Nephron progenitor cell (in vitro differentiated cells): ENCODE data around the gene FOXA1.

Experiments
- DNase-seq: peaks from one replicate; pipeline ENCODE4 v3.0.0; 2021
- H3K27ac Mint-ChIP-seq: 2 replicates; pipeline ENCODE4 v1.8.0; 2021; ENCODE audit warnings: mild to moderate bottlenecking, moderate library complexity, mixed read lengths
- H3K27me3 Mint-ChIP-seq: 2 replicates; pipeline ENCODE4 v1.8.0; 2021; ENCODE audit warnings: mild to moderate bottlenecking, low read depth, mixed read lengths; ENCODE audit not compliant: poor library complexity
- H3K36me3 Mint-ChIP-seq: 2 replicates; pipeline ENCODE4 v1.8.0; 2021; ENCODE audit warnings: low read depth, mixed read lengths
- H3K4me1 Mint-ChIP-seq: 2 replicates; pipeline ENCODE4 v1.8.0; 2021; ENCODE audit warnings: mixed read lengths
- H3K4me3 Mint-ChIP-seq: 2 replicates; pipeline ENCODE4 v1.8.0; 2021; ENCODE audit warnings: mild to moderate bottlenecking, moderate library complexity, mixed read lengths
- H3K9me3 Mint-ChIP-seq: 2 replicates; pipeline ENCODE4 v1.8.0; 2021; ENCODE audit warnings: mild to moderate bottlenecking, moderate library complexity, mixed read lengths
- TF ChIP-seq, protein P1 (sequence below): fragments of 200-600 bp; sonication (generic); IDR thresholded peaks from 2 replicates; pipeline ENCODE4 v1.5.0; 2021; ENCODE audit warnings: antibody characterized with exemption

The FOXA1 gene

GRCh38 chr14:37585101-37585511 lies 9.9 kb downstream of the FOXA1 start:
- peaks cover 20% of the 10 kb centered on the region for H3K4me1 Mint-ChIP-seq
- TF ChIP-seq, protein P1, sequence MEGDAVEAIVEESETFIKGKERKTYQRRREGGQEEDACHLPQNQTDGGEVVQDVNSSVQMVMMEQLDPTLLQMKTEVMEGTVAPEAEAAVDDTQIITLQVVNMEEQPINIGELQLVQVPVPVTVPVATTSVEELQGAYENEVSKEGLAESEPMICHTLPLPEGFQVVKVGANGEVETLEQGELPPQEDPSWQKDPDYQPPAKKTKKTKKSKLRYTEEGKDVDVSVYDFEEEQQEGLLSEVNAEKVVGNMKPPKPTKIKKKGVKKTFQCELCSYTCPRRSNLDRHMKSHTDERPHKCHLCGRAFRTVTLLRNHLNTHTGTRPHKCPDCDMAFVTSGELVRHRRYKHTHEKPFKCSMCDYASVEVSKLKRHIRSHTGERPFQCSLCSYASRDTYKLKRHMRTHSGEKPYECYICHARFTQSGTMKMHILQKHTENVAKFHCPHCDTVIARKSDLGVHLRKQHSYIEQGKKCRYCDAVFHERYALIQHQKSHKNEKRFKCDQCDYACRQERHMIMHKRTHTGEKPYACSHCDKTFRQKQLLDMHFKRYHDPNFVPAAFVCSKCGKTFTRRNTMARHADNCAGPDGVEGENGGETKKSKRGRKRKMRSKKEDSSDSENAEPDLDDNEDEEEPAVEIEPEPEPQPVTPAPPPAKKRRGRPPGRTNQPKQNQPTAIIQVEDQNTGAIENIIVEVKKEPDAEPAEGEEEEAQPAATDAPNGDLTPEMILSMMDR = no peak
- no peaks in the 10 kb centered on the region for H3K36me3 Mint-ChIP-seq
- H3K4me3 Mint-ChIP-seq = no peak overlapping the region
- H3K27ac Mint-ChIP-seq = no peak overlapping the region
- H3K9me3 Mint-ChIP-seq = no peaks in the 10 kb centered on the region
- DNase-seq = peak; percentile 33
- H3K27me3 Mint-ChIP-seq = peaks cover 99% of the 10 kb centered on the region

- Mint-ChIP-seq H3K9me3 (no peaks in the 10 kb centered on the region), H3K27me3 (peaks cover 99% of the 10 kb centered on the region), H3K36me3 (no peaks in the 10 kb centered on the region), H3K4me3 (peak overlapping the region; percentile 60), H3K4me1 (peaks cover 22% of the 10 kb centered on the region), H3K27ac (no peak overlapping the region)
- TF ChIP-seq, protein P1 = no peak
- DNase-seq = peak; percentile 29
Measured at GRCh38 chr14:37584211-37585100, 10.6 kb downstream of the FOXA1 start.

DNA sequence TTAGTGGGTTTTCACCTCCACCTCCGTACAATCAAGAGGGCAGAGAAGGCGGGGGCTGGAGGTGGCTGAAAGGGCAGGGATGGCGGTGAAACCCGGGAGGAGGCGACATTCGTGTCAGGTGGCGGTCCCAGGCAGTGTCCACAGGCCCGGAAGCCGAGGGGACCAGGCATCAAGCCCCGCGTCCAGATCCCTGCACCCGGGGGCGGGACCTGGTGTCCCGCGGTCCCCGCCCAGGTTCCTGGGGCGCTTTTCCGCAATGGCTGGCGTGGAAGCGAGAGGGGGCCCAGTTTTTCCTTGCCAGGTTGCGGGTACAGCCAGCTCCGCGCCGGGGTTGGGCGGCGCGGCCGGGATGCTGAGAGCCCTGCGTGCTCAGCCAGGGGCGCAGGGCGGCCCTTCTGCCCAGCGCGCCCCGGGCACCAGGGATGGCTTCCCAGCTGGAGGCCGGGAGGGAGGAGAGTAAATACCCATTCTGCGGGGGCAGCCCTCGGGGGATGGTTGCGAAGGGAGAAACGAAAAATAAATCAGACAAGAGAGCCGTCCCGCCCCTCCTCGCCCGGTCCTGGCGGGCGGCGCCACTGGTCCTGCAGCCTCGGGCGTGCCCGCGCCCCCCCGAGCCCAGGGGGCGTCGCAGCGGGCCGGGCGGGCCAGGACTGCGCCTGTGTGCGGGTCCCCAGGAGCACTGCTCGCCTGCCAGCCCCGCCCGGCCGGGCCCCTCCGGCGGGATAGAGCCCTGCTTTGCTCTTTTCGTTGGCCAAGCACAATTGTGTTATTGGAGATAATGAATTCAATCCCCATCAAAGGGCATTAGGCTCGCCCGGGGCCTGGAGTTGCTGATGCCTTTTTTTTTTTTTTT lies 11.5 kb downstream of the FOXA1 start:
- peak overlapping the region; percentile 68 for H3K4me3 Mint-ChIP-seq
- peaks cover 96% of the 10 kb centered on the region for H3K27me3 Mint-ChIP-seq
- H3K27ac Mint-ChIP-seq = no peak overlapping the region
- TF ChIP-seq, protein P1 = no peak
- no peaks in the 10 kb centered on the region for H3K9me3 Mint-ChIP-seq
- DNase-seq = peak; percentile 40
- H3K4me1 Mint-ChIP-seq = peaks cover 17% of the 10 kb centered on the region
- no peaks in the 10 kb centered on the region for H3K36me3 Mint-ChIP-seq

GRCh38 chr14:37580146-37580545 lies 14.9 kb downstream of the FOXA1 start:
- Mint-ChIP-seq H3K4me3 (no peak overlapping the region), H3K9me3 (no peaks in the 10 kb centered on the region), H3K27ac (no peak overlapping the region), H3K27me3 (peaks cover 79% of the 10 kb centered on the region), H3K4me1 (peaks cover 7% of the 10 kb centered on the region), H3K36me3 (no peaks in the 10 kb centered on the region)
- DNase-seq = no peak
- TF ChIP-seq, protein P1 = no peak

DNA sequence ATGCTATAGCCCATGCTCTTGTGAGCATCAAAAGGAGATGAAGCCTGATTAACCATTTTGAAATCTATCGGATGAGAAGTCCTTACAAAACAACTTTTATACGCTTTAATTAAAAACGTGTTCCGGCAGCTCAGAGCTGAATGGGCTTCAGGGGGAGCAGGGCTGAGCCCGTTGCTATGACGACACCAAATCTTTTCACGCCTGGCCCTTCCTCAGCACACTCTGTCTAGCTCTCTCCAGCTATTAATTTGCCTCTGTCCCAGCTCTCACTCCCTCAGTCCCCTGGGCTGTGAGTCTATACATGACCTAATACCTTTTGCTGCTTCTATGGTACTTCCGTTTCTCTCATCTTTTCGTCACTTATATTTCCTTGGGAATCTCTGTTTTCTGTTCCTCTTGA lies 15.8 kb downstream of the FOXA1 start:
- TF ChIP-seq, protein P1 = no peak
- H3K4me1 Mint-ChIP-seq = peaks cover 7% of the 10 kb centered on the region
- H3K9me3 Mint-ChIP-seq = no peaks in the 10 kb centered on the region
- no peaks in the 10 kb centered on the region for H3K36me3 Mint-ChIP-seq
- peaks cover 70% of the 10 kb centered on the region for H3K27me3 Mint-ChIP-seq
- no peak overlapping the region for H3K4me3 Mint-ChIP-seq
- H3K27ac Mint-ChIP-seq = no peak overlapping the region
- peak; percentile 17 for DNase-seq
